ENCODE results near the gene GPR132. TPM values are rescaled to one million over a fixed set of nuclear protein-coding genes. Genes with fewer than 3 reads are reported as not detected.

The GPR132 gene
- total and polyA plus RNA-seq, 2 of the 13 experiments (the other 11 are each of a cell fraction or from before 2014, with no cell fraction given): not detected

GRCh38 chr14:105030836-105031396, 34.3 kb downstream of the GPR132 start:
- H3K9me3 ChIP-seq (ENCODE audit: low read length): no peaks in the 10 kb centered on the region
- no peak overlapping the region for H3K4me2 ChIP-seq (ENCODE audit: low read depth, low read length)
- ATAC-seq (no peak), DNase-seq (ENCODE audit: low spot score) (no peak), FAIRE-seq (no peak)
- H4K20me1 ChIP-seq (ENCODE audit: insufficient read depth, low read length): no peaks in the 10 kb centered on the region
- H3K4me1 ChIP-seq (ENCODE audit: insufficient read depth, low read length): no peaks in the 10 kb centered on the region
- no peaks in the 10 kb centered on the region for H3K36me3 ChIP-seq (replicated peaks in 1 of 2; ENCODE audit: control insufficient read depth in 1 of 2, insufficient read depth in 2 of 2, low read length in 2 of 2)
- ChIA-PET CTCF (ENCODE audit: low intra/inter-chr PET ratio, low total read pairs) (no interaction called here), POLR2A (no interaction called here)
- H3K27me3 ChIP-seq (ENCODE audit: control insufficient read depth in 1 of 2, insufficient read depth in 2 of 2, low read length in 2 of 2): peaks cover 2 to 30% of the 10 kb centered on the region in 2 experiments; a peak in 4 of 5 replicates
- no TSS peak for BruUV-seq (replicated peaks)
- H3K9ac ChIP-seq (ENCODE audit: insufficient read depth, low read depth, low read length): no peak overlapping the region
- WGBS (ENCODE audit: low lambda C conversion rate): 24% methylated on average over 8 of the region's 9 CpGs
- 0 out of 2 replicates have a peak, but pooled peaks have one; percentile 40 for TF ChIP-seq SOX13 (IDR thresholded peaks at IDR 0.05)
- TF ChIP-seq SOX13 (CRISPR knock-in tag; conservative IDR thresholded peaks at IDR 0.05 in 1 of 2, IDR thresholded peaks at IDR 0.05 in 1 of 2): no peak
- peak; percentile 31; the same call in 1 of the 2 replicates for TF ChIP-seq SCMH1 (CRISPR knock-in tag; IDR thresholded peaks at IDR 0.05; ENCODE audit: borderline replicate concordance)
- TF ChIP-seq ZFP36 (IDR thresholded peaks at IDR 0.05; ENCODE audit: borderline replicate concordance, low read depth, low read length, partially characterized antibody): peak; percentile 97
- no peak for TF ChIP-seq ZNF687 (CRISPR knock-in tag; IDR thresholded peaks at IDR 0.05)
- TF ChIP-seq CBX2 (IDR thresholded peaks at IDR 0.05; ENCODE audit: low read depth, low read length): peak; percentile 98
- TF ChIP-seq CBX2 (CRISPR knock-in tag; IDR thresholded peaks at IDR 0.05; ENCODE audit: low read depth): peak; percentile 98
- peak; percentile 100 for TF ChIP-seq RNF2 (conservative IDR thresholded peaks at IDR 0.05; ENCODE audit: low read depth)
- no peak overlapping the region for H3K27ac ChIP-seq (ENCODE audit: extremely low read length, insufficient read depth, low read length)
- in situ Hi-C loops (cut with HindIII; ENCODE audit: extremely low pct_ligation_motif_present, low pct_unique_long_range_greater_than_20kb) (no loop called here), intact Hi-C loops (cut with micrococcal nuclease; ENCODE audit: unreplicated experiment) (no loop called here)
- H3K79me2 ChIP-seq (ENCODE audit: insufficient read depth, low read length): no peaks in the 10 kb centered on the region
- no peak overlapping the region for H3K4me3 ChIP-seq (replicated peaks in 1 of 3; ENCODE audit: insufficient read depth in 1 of 3, low read depth in 2 of 3, low read length in 3 of 3)
- H2AFZ ChIP-seq (ENCODE audit: low read length): no peak overlapping the region

All from HepG2 (cell line).